Glomerular endothelial cell (primary cell): ENCODE measurements around the gene NRXN2. TPM values are rescaled to one million over a fixed set of nuclear protein-coding genes. Genes with fewer than 3 reads are reported as not detected.

Source experiments
- DNase-seq: peaks from one replicate; pipeline ENCODE4 v3.0.0-alpha.2; 2011; ENCODE audit warnings: low read depth, low spot score; ENCODE audit errors: extremely low read depth
- total RNA-seq: library from RNA; depleted of rRNA; stranded (reverse); fragments of >200 nt; gene quantifications from 2 replicates; pipeline ENCODE4 v1.2.3, GENCODE V29; 2015

Gene NRXN2
- total RNA-seq, 1 donor from 2014 or later: not detected

DNA sequence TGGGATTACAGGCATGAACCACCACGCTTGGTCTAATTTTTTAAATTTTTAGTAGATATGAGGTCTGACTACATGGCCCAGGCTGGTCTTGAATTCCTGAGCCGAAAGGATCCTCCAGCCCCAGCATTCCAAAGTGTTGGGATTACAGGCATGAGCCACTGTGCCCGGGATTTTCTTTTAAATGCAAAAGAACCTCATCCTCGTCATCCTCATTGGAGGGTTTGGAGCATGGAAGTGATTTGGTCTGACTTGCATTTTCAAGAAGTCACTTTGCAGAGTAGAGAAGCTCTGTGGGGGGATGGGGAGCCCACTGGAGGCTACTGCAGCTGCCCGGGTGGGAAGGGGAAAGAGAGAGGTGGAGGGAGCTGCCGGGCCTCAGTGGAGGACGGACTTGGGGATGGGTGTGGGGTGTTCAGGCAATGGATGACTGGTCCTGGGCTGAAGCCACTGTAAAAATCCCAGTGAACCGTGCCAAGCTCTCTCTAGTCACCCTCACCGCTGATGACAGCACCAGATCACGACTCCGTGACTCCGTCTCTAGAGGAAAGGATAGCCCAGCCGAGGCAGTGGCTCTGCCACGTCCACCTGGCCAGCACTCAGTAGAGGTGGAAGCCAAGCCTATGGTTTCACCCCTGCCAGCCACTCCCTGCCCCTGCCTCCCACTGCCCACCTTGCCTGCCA is 164.8 kb downstream of the NRXN2 start:
- no peak for DNase-seq

- DNase-seq: no peak
Observed at GRCh38 chr11:64556721-64557250, 166.2 kb downstream of the NRXN2 start.

Other genes with a start within 250 kb of the NRXN2 start
- gene SLC22A11, start 167.3 kb downstream of the NRXN2 start, total RNA-seq: not detected in 2 replicates
- not detected in 2 replicates for gene SLC22A12, start 132.0 kb downstream of the NRXN2 start, total RNA-seq
- 0.34 and 1.3 TPM in 2 replicates for gene RASGRP2, start 20.9 kb upstream of the NRXN2 start, total RNA-seq
- not detected in 2 replicates for gene PYGM, start 36.8 kb upstream of the NRXN2 start, total RNA-seq
- 213 and 277 TPM in 2 replicates for gene SF1, start 55.3 kb upstream of the NRXN2 start, total RNA-seq
- gene MAP4K2, start 80.0 kb upstream of the NRXN2 start, total RNA-seq: 39.6 and 49.6 TPM in 2 replicates
- gene MEN1, start 87.4 kb upstream of the NRXN2 start, total RNA-seq: 22.7 and 26.4 TPM in 2 replicates
- gene CDC42BPG, start 121.5 kb upstream of the NRXN2 start, total RNA-seq: 0.44 and 0.64 TPM in 2 replicates
- 142 and 158 TPM in 2 replicates for gene EHD1, start 155.4 kb upstream of the NRXN2 start, total RNA-seq
- 27.6 and 34.5 TPM in 2 replicates for gene ATG2A, start 194.0 kb upstream of the NRXN2 start, total RNA-seq
- gene PPP2R5B, start 201.5 kb upstream of the NRXN2 start, total RNA-seq: 27.2 and 47.9 TPM in 2 replicates
- not detected in 2 replicates for gene GPHA2, start 212.7 kb upstream of the NRXN2 start, total RNA-seq
- gene MAJIN, start 248.9 kb upstream of the NRXN2 start, total RNA-seq: 0.68 TPM in 1 of 2 replicates, not detected in the other